ENCODE measurements around the gene GGA2. TPM values are rescaled to one million over a fixed set of nuclear protein-coding genes. Genes with fewer than 3 reads are reported as not detected.

Gene GGA2
- total and polyA plus RNA-seq, 8 donors, result 17.6 to 62.5 (median 37.3) TPM

- WGBS, 5 donors, result 47 to 58% (median 55%) methylated on average over 12 of the region's 12 CpGs
- H3K27me3 ChIP-seq, result no peaks in the 10 kb centered on the region
- peaks cover 34 to 46% (median 46%) of the 10 kb centered on the region in 4 donors for H3K36me3 ChIP-seq
- DNase-seq, result peak in 1 of 2 donors; percentile 72
- TF ChIP-seq CTCF (IDR thresholded peaks at IDR 0.05), result no peak
- no peak for TF ChIP-seq POLR2AphosphoS5 (IDR thresholded peaks at IDR 0.05)
- no peak for TF ChIP-seq POLR2A (IDR thresholded peaks at IDR 0.05)
- TF ChIP-seq EP300 (IDR thresholded peaks at IDR 0.05), result no peak
- peaks cover 22 to 56% (median 46%) of the 10 kb centered on the region in 4 donors for H3K4me1 ChIP-seq
- no peaks in the 10 kb centered on the region for H3K9me3 ChIP-seq
- no peak overlapping the region for H3K4me3 ChIP-seq
- peak overlapping the region in 4 of 5 donors; percentile 26 to 52 (median 44) for H3K27ac ChIP-seq
- intact Hi-C loops (cut with DNase I; ENCODE audit: low total_unique reads), result no loop called here
These were observed 13.3 kb downstream of the GGA2 start for GRCh38 chr16:23496821-23497542.

GRCh38 chr16:23495671-23496070 is 14.6 kb downstream of the GGA2 start:
- peaks cover 47 to 59% (median 59%) of the 10 kb centered on the region in 4 donors for H3K36me3 ChIP-seq

DNA sequence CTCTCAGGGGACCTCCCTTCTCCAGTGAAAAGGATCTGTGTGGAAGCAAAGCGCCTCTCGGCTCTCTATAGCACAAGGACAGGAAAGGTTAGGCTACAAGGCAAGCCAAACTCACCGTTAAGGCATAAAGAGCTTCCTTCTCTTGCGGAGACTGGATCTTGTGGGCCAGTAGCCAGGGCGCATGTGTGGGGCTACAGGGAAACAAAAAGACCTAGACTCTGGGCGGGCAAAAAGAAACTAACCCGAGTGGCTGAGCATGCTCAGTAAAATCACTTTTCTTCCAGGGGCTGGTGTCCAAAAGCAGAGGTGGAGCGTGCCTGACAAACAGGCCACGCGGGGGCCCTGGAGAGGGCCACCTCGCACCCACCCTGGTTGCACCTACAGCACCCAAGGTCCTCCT is 16.1 kb downstream of the GGA2 start:
- Histone ChIP-seq H3K9me3 (no peaks in the 10 kb centered on the region), H3K27me3 (no peaks in the 10 kb centered on the region), H3K4me3 (no peak overlapping the region), H3K27ac (no peak overlapping the region), H3K4me1 (peaks cover 0 to 28% (median 18%) of the 10 kb centered on the region in 4 donors), H3K36me3 (peaks cover 62 to 74% (median 71%) of the 10 kb centered on the region in 4 donors)
- TF ChIP-seq POLR2AphosphoS5 (IDR thresholded peaks at IDR 0.05), result no peak
- no peak for TF ChIP-seq CTCF (IDR thresholded peaks at IDR 0.05)
- TF ChIP-seq EP300 (IDR thresholded peaks at IDR 0.05), result no peak
- no peak for TF ChIP-seq POLR2A (IDR thresholded peaks at IDR 0.05)
- intact Hi-C loops (cut with DNase I; ENCODE audit: low total_unique reads), result no loop called here
- DNase-seq, result no peak
- WGBS, 5 donors, result 85 to 93% (median 92%) methylated on average over 11 of the region's 11 CpGs

More at GRCh38 chr16:23495671-23496070, 14.6 kb downstream of the GGA2 start:
- intact Hi-C loops (cut with DNase I; ENCODE audit: low total_unique reads), result no loop called here
- Histone ChIP-seq H3K9me3 (no peaks in the 10 kb centered on the region), H3K27me3 (no peaks in the 10 kb centered on the region), H3K4me1 (peaks cover 11 to 43% (median 33%) of the 10 kb centered on the region in 4 donors), H3K27ac (no peak overlapping the region), H3K4me3 (no peak overlapping the region)
- 92 to 99% (median 97%) methylated on average over 4 of the region's 4 CpGs for WGBS, 5 donors
- TF ChIP-seq POLR2A (IDR thresholded peaks at IDR 0.05) (no peak), EP300 (IDR thresholded peaks at IDR 0.05) (no peak), POLR2AphosphoS5 (IDR thresholded peaks at IDR 0.05) (no peak), CTCF (IDR thresholded peaks at IDR 0.05) (no peak)
- no peak for DNase-seq

DNA sequence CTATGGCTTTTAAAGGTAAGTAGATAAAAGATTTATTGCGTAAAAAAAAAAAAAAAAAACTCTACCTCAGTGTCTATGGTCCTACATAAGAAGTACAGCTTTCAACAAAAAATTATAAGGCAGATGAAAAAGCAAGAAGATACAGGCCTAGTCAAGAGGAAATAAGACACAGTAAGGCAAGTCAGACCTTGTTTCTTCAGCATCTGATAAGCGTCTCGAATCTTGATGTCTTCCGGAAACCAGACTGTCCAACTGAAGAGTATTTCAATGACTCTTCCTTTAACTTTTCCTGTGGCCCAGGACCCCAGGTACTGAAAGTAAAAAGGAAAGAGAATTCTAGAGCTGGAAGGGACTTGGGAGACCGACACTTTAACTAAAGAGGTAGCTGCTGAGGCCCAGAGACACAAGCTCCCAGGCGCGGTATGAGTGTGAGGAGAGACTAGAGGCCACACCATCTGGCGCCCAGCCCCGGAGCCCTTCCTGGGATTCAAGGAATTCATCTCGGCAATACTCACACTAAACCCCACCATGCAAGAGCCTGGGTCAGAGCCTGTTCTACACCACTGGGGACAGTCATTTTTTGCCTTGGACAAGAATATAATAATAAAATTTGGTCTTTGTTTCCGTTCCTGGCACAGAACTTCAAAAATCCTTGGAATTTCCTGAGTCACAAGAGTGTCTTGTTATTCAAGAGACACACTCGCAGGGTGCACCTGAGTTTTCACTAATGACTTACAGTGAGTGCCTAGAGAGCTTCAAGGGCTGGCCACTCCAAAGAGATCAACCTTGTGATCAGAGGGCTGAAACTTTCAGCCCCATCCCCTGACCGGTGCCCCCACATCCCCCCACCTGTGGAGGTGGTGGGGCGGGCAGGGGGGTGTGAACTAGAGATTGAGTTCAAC is 18.6 kb downstream of the GGA2 start:
- no peak overlapping the region for H3K27ac ChIP-seq
- H3K36me3 ChIP-seq, result peaks cover 84 to 99% (median 96%) of the 10 kb centered on the region in 4 donors
- WGBS, 5 donors, result 85 to 93% (median 89%) methylated on average over 14 of the region's 14 CpGs
- intact Hi-C loops (cut with DNase I; ENCODE audit: low total_unique reads), result no loop called here
- DNase-seq, result no peak
- no peaks in the 10 kb centered on the region for H3K9me3 ChIP-seq
- H3K4me3 ChIP-seq, result no peak overlapping the region
- TF ChIP-seq CTCF (IDR thresholded peaks at IDR 0.05), result no peak
- no peaks in the 10 kb centered on the region for H3K27me3 ChIP-seq
- peaks cover 0 to 5% (median 4%) of the 10 kb centered on the region in 4 donors for H3K4me1 ChIP-seq

Data from stomach (tissue), 9 donors.